Ishikawa (cell line): ENCODE data around the gene HHAT.

Experiments used
- CEBPB ChIP-seq: IDR thresholded peaks from 2 replicates; pipeline ENCODE4 v1.6.1; 2012
- CREB1 ChIP-seq: IDR thresholded peaks from 2 replicates; pipeline ENCODE4 v1.6.1; 2012; ENCODE audit warnings: low read depth
- EGR1 ChIP-seq: IDR thresholded peaks from 2 replicates; pipeline ENCODE4 v1.6.1; 2012
- EP300 ChIP-seq: IDR thresholded peaks from 2 replicates; pipeline ENCODE4 v1.6.1; 2012; ENCODE audit warnings: borderline replicate concordance
- FOXM1 ChIP-seq: IDR thresholded peaks from 2 replicates; pipeline ENCODE4 v1.6.1; 2012; ENCODE audit warnings: low read depth, borderline replicate concordance
- NFIC ChIP-seq: IDR thresholded peaks from 2 replicates; pipeline ENCODE4 v1.6.1; 2012
- RAD21 ChIP-seq: IDR thresholded peaks from 2 replicates; pipeline ENCODE4 v1.6.1; 2012; ENCODE audit warnings: low read depth
- TAF1 ChIP-seq: IDR thresholded peaks from 2 replicates; pipeline ENCODE4 v1.6.1; 2012; ENCODE audit warnings: low read depth, mild to moderate bottlenecking
- TCF12 ChIP-seq: IDR thresholded peaks from 2 replicates; pipeline ENCODE4 v1.6.1; 2012; ENCODE audit warnings: low read depth
- TEAD4 ChIP-seq: IDR thresholded peaks from 2 replicates; pipeline ENCODE4 v1.6.1; 2012
- YY1 ChIP-seq: IDR thresholded peaks from 2 replicates; pipeline ENCODE4 v1.6.1; 2012; ENCODE audit warnings: low read depth
- ZBTB7A ChIP-seq: IDR thresholded peaks from 2 replicates; pipeline ENCODE4 v1.6.1; 2012; ENCODE audit warnings: low read depth
- TF ChIP-seq, protein P1 (sequence below): IDR thresholded peaks from 2 replicates; pipeline ENCODE4 v1.6.1; 2012
- TF ChIP-seq, protein P2 (sequence below): IDR thresholded peaks from 2 replicates; pipeline ENCODE4 v1.6.1; 2012; ENCODE audit warnings: low read depth, mild to moderate bottlenecking
- TF ChIP-seq, protein P3 (sequence below): IDR thresholded peaks from 2 replicates; pipeline ENCODE4 v1.6.1; 2012

Gene HHAT

DNA sequence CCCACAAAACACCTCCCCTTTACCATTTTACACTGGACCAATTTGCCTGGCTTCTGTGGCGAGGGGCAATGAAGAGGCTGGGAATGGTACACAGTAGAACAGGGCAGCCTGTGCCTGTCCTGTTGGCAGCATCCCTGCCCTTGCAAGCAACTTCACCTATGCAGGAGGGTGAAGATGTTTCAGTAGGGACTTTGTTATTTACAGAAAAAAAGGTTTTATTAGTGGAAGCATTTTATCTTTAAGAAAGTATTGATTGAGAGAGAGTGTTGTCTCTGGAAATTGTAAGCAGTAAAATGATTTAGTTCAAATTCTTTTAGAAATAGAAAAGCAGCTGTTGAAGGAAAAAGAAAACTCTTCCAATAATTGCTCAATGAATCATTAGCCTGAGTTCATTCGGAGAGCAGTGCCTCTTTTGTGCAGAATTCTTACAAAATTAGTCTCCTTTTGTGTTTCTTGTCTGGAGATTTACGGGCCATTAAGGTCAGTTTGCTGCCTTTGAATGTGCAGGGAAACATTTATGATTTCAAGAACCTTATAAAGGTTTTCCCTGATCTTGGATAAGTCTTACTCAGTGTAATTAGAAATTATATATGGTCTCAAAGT is 49.1 kb downstream of the HHAT start:
- TF ChIP-seq ZBTB7A (no peak), EGR1 (no peak), FOXM1 (no peak), RAD21 (no peak), CEBPB (no peak), TAF1 (no peak), EP300 (no peak), NFIC (no peak), TCF12 (no peak), TEAD4 (no peak), YY1 (no peak)
- TF ChIP-seq, protein P1, sequence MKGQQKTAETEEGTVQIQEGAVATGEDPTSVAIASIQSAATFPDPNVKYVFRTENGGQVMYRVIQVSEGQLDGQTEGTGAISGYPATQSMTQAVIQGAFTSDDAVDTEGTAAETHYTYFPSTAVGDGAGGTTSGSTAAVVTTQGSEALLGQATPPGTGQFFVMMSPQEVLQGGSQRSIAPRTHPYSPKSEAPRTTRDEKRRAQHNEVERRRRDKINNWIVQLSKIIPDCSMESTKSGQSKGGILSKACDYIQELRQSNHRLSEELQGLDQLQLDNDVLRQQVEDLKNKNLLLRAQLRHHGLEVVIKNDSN, result no peak

DNA sequence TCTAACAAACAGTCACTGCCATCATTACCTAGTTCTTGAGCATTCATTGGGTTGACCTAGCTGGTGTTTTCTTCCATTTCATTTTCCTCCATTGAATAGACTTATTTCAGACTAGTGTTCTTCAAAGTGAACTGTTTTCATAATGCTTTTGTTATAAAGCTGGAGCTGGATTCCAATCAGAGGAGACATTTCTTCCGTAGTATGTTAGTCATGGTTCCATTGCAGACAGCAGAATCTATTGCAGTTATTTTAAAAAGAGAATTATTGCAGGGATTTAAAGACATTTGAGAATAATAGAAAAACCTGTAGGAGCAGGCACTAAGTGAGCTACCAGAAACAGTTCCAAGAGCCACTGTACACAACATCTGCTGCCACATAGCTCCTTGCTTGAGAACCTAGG is 50.0 kb downstream of the HHAT start:
- no peak for TF ChIP-seq ZBTB7A
- TF ChIP-seq YY1, result no peak
- TF ChIP-seq, protein P2, sequence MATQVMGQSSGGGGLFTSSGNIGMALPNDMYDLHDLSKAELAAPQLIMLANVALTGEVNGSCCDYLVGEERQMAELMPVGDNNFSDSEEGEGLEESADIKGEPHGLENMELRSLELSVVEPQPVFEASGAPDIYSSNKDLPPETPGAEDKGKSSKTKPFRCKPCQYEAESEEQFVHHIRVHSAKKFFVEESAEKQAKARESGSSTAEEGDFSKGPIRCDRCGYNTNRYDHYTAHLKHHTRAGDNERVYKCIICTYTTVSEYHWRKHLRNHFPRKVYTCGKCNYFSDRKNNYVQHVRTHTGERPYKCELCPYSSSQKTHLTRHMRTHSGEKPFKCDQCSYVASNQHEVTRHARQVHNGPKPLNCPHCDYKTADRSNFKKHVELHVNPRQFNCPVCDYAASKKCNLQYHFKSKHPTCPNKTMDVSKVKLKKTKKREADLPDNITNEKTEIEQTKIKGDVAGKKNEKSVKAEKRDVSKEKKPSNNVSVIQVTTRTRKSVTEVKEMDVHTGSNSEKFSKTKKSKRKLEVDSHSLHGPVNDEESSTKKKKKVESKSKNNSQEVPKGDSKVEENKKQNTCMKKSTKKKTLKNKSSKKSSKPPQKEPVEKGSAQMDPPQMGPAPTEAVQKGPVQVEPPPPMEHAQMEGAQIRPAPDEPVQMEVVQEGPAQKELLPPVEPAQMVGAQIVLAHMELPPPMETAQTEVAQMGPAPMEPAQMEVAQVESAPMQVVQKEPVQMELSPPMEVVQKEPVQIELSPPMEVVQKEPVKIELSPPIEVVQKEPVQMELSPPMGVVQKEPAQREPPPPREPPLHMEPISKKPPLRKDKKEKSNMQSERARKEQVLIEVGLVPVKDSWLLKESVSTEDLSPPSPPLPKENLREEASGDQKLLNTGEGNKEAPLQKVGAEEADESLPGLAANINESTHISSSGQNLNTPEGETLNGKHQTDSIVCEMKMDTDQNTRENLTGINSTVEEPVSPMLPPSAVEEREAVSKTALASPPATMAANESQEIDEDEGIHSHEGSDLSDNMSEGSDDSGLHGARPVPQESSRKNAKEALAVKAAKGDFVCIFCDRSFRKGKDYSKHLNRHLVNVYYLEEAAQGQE, result no peak
- TF ChIP-seq TCF12, result no peak
- no peak for TF ChIP-seq EGR1
- no peak for TF ChIP-seq FOXM1
- no peak for TF ChIP-seq TAF1
- no peak for TF ChIP-seq RAD21
- TF ChIP-seq CREB1, result no peak
- TF ChIP-seq CEBPB, result no peak
- TF ChIP-seq, protein P3, sequence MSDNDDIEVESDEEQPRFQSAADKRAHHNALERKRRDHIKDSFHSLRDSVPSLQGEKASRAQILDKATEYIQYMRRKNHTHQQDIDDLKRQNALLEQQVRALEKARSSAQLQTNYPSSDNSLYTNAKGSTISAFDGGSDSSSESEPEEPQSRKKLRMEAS, result no peak
- TF ChIP-seq TEAD4, result no peak
- no peak for TF ChIP-seq EP300
- TF ChIP-seq, protein P1, result no peak
- no peak for TF ChIP-seq NFIC

DNA sequence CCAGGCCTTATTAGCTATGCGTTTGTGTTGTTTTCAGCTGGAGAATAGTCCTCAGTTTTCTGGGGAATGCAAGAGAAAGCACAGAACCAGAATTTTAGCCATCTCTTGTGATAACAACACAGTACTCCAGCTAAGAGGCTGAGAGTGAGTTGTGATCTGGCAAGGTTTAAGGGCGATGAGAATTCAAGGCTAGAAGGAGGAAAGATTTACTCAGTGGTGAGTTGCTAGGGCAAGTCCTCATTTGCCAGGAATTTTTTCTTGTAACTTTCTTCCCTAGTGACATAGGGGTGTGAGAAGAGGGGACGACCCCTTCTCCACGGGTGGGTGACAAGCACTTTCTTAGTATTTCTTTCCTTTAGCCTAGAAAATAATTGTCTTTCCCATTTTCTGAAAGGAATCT is 53.2 kb downstream of the HHAT start:
- TF ChIP-seq, protein P2, result no peak
- no peak for TF ChIP-seq YY1
- no peak for TF ChIP-seq CREB1

DNA sequence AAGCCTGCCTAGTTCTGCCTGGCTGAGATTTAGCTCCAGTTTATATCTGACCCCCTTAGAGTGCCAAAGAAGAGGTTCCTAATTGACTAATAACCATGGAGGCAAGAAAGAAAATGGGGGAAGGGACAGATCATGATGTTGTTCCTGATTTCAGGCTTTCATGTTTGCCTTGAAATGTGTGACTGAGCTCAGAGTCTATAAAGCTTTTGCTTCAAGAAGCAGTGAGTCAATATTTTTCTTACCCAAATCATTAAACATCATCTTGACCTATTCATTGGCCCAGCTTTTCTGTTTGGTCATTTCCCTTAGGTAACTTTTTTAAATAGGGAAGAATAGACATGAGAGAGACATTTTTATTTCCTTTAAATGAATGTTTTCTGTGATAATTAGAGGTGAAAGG is 55.9 kb downstream of the HHAT start:
- TF ChIP-seq CEBPB, result no peak

DNA sequence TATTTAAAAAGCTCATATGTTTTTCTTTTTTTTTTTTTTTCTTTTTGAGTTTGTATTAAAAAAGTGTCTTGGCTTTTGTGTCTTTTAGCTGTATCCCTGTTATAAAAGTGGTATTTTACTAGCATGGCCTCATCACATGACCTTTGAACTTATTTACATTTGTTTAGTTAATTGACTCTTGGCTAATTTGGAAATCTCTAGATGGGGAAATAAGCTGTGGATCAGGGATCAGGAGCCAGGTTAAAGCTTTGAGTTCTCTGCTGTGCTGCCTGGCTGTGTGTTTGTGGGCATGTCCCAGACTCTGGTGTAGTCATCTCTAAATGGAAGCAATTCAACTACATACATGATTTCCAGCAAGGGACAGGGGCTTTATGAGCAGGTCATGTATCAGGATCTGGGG is 56.5 kb downstream of the HHAT start:
- no peak for TF ChIP-seq TCF12
- TF ChIP-seq, protein P1, result no peak
- no peak for TF ChIP-seq EGR1
- no peak for TF ChIP-seq EP300
- no peak for TF ChIP-seq YY1
- TF ChIP-seq, protein P3, result no peak
- no peak for TF ChIP-seq ZBTB7A
- TF ChIP-seq TEAD4, result no peak
- no peak for TF ChIP-seq CREB1
- TF ChIP-seq FOXM1, result no peak
- TF ChIP-seq CEBPB, result no peak
- TF ChIP-seq, protein P2, result no peak
- no peak for TF ChIP-seq RAD21
- TF ChIP-seq NFIC, result no peak
- no peak for TF ChIP-seq TAF1
